ENCODE data around the gene MAGI1. TPM values are rescaled to one million over a fixed set of nuclear protein-coding genes. Genes with fewer than 3 reads are reported as not detected.

Gene MAGI1
- total RNA-seq, 1 donor from 2014 or later: 10.8 TPM

DNA sequence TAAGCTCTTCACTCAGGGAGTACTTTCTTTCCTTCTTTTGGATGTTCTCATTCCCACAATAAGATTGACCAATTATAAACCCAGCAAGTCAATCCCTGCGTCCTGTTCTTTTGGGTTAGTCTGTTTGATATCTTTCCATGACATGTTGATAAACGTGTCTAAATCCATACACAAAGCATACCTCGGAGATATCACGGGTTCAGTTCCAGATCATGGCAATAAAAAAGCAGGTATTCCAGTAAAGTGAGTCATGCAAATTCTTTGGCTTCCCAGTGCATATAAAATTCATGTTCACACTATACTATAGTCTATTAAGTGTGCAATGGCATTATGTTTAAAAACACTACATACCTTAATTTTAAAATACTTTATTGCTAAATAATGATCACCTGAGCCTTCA lies 667.7 kb downstream of the MAGI1 start:
- Mint-ChIP-seq H3K4me3 (ENCODE audit: low read depth) (no peak overlapping the region), H3K27me3 (ENCODE audit: low read depth) (no peaks in the 10 kb centered on the region), H3K9me3 (peaks cover 6% of the 10 kb centered on the region), H3K27ac (no peak overlapping the region), H3K36me3 (ENCODE audit: low read depth) (no peaks in the 10 kb centered on the region), H3K4me1 (ENCODE audit: low read depth) (no peaks in the 10 kb centered on the region)
- DNase-seq (ENCODE audit: low spot score): no peak
- intact Hi-C loops (cut with micrococcal nuclease): no loop called here

DNA sequence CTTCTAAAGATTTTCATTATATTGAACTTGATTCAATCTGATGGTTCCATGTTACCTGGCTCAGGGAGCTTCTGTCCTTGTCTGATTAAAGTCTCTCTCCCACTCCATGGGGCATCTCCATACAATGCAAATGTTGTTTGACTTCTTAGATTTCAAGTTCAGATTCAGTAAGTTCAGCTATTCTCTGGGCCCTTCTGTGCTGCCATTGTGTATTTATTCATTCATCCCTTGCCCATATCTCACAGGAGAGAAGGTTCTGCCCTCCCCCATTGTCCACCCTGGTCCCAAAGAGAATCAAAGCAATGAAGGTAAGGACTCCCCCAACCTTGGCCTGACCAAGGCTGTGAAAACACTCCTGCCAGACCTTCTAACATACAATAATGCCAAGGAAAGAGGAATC lies 669.9 kb downstream of the MAGI1 start:
- Mint-ChIP-seq H3K4me1 (ENCODE audit: low read depth) (no peaks in the 10 kb centered on the region), H3K27ac (no peak overlapping the region), H3K27me3 (ENCODE audit: low read depth) (no peaks in the 10 kb centered on the region), H3K9me3 (peaks cover 6% of the 10 kb centered on the region), H3K36me3 (ENCODE audit: low read depth) (no peaks in the 10 kb centered on the region), H3K4me3 (ENCODE audit: low read depth) (no peak overlapping the region)
- no peak for DNase-seq (ENCODE audit: low spot score)
- intact Hi-C loops (cut with micrococcal nuclease): no loop called here

DNA sequence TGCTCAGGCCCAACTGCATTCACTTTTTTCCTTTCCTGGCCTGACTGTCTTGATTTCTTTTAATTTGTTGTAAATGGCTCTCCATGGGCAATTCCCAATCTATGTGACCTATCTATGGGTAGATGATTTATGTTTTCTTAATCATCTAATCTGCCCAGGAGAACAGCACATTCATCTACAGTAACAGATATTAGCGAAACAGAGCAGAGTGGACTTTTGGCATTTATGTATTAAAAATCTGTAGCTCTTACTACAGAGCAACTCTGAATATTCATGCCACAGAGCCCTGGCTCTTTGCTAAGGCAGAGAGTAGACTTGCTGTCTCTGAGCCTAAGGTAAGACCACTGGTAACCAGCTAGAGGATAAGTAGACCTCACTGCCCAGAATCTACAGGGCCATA lies 676.0 kb downstream of the MAGI1 start:
- Mint-ChIP-seq H3K27ac (no peak overlapping the region), H3K36me3 (ENCODE audit: low read depth) (no peaks in the 10 kb centered on the region), H3K9me3 (no peaks in the 10 kb centered on the region), H3K27me3 (ENCODE audit: low read depth) (no peaks in the 10 kb centered on the region), H3K4me1 (ENCODE audit: low read depth) (no peaks in the 10 kb centered on the region), H3K4me3 (ENCODE audit: low read depth) (no peak overlapping the region)
- intact Hi-C loops (cut with micrococcal nuclease): no loop called here
- DNase-seq (ENCODE audit: low spot score): no peak

- Mint-ChIP-seq H3K27ac (no peak overlapping the region), H3K9me3 (no peaks in the 10 kb centered on the region), H3K27me3 (ENCODE audit: low read depth) (peaks cover 8% of the 10 kb centered on the region), H3K4me3 (ENCODE audit: low read depth) (no peak overlapping the region), H3K4me1 (ENCODE audit: low read depth) (no peaks in the 10 kb centered on the region), H3K36me3 (ENCODE audit: low read depth) (no peaks in the 10 kb centered on the region)
- no peak for DNase-seq (ENCODE audit: low spot score)
- intact Hi-C loops (cut with micrococcal nuclease): no loop called here
Observed at GRCh38 chr3:65361448-65361847, 677.3 kb downstream of the MAGI1 start.

DNA sequence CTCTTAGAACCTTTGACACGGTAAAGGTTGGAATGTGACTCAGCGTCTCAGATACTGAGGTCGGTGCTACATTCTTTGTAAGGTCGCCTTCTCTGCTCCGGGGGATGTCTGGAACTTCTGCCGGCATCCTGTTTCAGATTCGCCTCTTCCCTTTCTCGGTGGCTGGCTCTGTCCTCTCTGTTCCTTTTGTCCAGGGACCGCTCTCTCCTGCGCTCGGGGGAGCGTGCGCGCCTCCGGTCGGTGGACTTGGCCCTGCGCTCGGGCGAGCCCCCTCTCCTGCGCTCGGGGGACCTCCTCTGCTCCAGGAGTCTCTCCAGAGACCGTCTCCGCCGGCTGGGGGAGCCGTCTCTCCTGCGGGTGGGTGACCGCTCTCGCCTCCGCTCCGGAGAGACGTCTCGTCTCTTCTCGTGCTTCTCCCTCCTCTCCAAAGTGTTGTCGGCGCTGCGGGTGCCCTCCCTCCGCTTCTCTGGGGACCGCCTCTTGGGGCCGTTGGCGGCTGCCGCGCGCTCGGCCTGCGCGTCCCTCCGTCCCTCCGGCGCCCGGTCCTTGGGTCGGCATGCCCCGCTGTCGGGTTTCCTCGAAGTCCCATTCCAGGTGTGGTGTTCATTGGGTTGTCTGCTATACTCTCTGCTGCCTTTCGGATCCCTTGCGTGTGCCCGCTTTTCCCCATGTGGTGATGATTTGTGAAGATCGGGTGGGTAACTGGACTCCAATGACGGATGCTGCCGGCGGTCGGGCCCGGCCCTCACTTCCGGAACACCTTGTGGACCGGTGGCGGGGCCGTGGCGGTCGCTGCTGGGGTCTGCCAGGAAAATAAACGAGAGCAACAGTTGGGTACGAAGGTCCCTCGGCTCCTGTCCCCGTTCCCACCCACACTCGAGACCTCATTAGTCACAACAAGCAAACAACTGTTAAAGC lies 682.1 kb downstream of the MAGI1 start:
- no peaks in the 10 kb centered on the region for H3K36me3 Mint-ChIP-seq (ENCODE audit: low read depth)
- no peak overlapping the region for H3K27ac Mint-ChIP-seq
- H3K4me1 Mint-ChIP-seq (ENCODE audit: low read depth): no peaks in the 10 kb centered on the region
- peaks cover 11% of the 10 kb centered on the region for H3K27me3 Mint-ChIP-seq (ENCODE audit: low read depth)
- no peaks in the 10 kb centered on the region for H3K9me3 Mint-ChIP-seq
- DNase-seq (ENCODE audit: low spot score): no peak
- no peak overlapping the region for H3K4me3 Mint-ChIP-seq (ENCODE audit: low read depth)
- intact Hi-C loops (cut with micrococcal nuclease): no loop called here

GRCh38 chr3:65354880-65355279 lies 683.8 kb downstream of the MAGI1 start:
- no peak overlapping the region for H3K4me3 Mint-ChIP-seq (ENCODE audit: low read depth)
- intact Hi-C loops (cut with micrococcal nuclease): no loop called here
- no peak for DNase-seq (ENCODE audit: low spot score)
- H3K36me3 Mint-ChIP-seq (ENCODE audit: low read depth): no peaks in the 10 kb centered on the region
- no peaks in the 10 kb centered on the region for H3K4me1 Mint-ChIP-seq (ENCODE audit: low read depth)
- H3K27me3 Mint-ChIP-seq (ENCODE audit: low read depth): peaks cover 11% of the 10 kb centered on the region
- H3K27ac Mint-ChIP-seq: no peak overlapping the region
- H3K9me3 Mint-ChIP-seq: no peaks in the 10 kb centered on the region

- Mint-ChIP-seq H3K36me3 (ENCODE audit: low read depth) (no peaks in the 10 kb centered on the region), H3K27me3 (ENCODE audit: low read depth) (peaks cover 11% of the 10 kb centered on the region), H3K27ac (no peak overlapping the region), H3K4me1 (ENCODE audit: low read depth) (no peaks in the 10 kb centered on the region), H3K9me3 (no peaks in the 10 kb centered on the region), H3K4me3 (ENCODE audit: low read depth) (no peak overlapping the region)
- intact Hi-C loops (cut with micrococcal nuclease): no loop called here
- DNase-seq (ENCODE audit: low spot score): no peak
Observed at GRCh38 chr3:65352951-65353350, 685.8 kb downstream of the MAGI1 start.

GRCh38 chr3:65351753-65352152 lies 687.0 kb downstream of the MAGI1 start:
- no peak overlapping the region for H3K4me3 Mint-ChIP-seq (ENCODE audit: low read depth)
- no peaks in the 10 kb centered on the region for H3K9me3 Mint-ChIP-seq
- intact Hi-C loops (cut with micrococcal nuclease): no loop called here
- no peaks in the 10 kb centered on the region for H3K36me3 Mint-ChIP-seq (ENCODE audit: low read depth)
- peaks cover 6% of the 10 kb centered on the region for H3K27me3 Mint-ChIP-seq (ENCODE audit: low read depth)
- DNase-seq (ENCODE audit: low spot score): no peak
- no peak overlapping the region for H3K27ac Mint-ChIP-seq
- H3K4me1 Mint-ChIP-seq (ENCODE audit: low read depth): no peaks in the 10 kb centered on the region

DNA sequence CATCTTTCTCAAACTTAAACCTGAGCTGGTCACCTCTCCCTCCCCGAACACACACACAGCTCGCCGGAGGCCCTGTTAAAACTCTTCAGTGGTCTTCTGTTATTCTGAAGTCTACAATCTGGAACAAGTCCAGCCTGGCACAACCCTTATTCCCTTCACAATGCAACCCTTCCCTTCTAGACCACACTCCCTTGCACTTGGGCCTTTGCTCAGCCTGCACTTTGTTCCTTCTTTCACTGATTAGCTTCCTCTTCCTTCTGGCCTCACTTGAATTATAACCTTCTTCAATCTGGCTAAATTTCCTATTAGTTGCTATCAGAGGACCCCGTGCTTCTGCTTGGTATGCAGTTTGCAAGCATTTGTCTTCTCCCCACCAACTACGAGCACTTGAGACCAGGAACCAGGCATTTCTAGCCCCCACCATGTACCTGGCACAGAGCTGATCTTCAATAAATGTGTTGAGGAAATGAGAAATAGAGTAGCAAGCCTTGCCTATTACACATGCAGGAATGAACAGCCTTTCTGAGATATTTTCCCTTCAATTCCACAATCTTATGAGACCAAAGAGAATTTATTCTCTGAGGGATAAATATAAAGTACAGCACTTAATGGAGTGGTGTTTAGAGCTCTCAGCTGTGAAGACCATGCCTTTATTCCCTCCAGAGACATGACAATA lies 687.8 kb downstream of the MAGI1 start:
- no peak overlapping the region for H3K27ac Mint-ChIP-seq
- intact Hi-C loops (cut with micrococcal nuclease): no loop called here

GRCh38 chr3:65348398-65348995 lies 690.2 kb downstream of the MAGI1 start:
- H3K27ac Mint-ChIP-seq: no peak overlapping the region
- H3K9me3 Mint-ChIP-seq: no peaks in the 10 kb centered on the region
- no peaks in the 10 kb centered on the region for H3K36me3 Mint-ChIP-seq (ENCODE audit: low read depth)
- DNase-seq (ENCODE audit: low spot score): no peak
- intact Hi-C loops (cut with micrococcal nuclease): no loop called here
- no peaks in the 10 kb centered on the region for H3K27me3 Mint-ChIP-seq (ENCODE audit: low read depth)
- H3K4me3 Mint-ChIP-seq (ENCODE audit: low read depth): no peak overlapping the region
- no peaks in the 10 kb centered on the region for H3K4me1 Mint-ChIP-seq (ENCODE audit: low read depth)

More for the DNA sequence above, 687.8 kb downstream of the MAGI1 start:
- H3K9me3 Mint-ChIP-seq: no peaks in the 10 kb centered on the region
- no peak for DNase-seq (ENCODE audit: low spot score)
- no peaks in the 10 kb centered on the region for H3K4me1 Mint-ChIP-seq (ENCODE audit: low read depth)
- no peaks in the 10 kb centered on the region for H3K27me3 Mint-ChIP-seq (ENCODE audit: low read depth)
- no peak overlapping the region for H3K4me3 Mint-ChIP-seq (ENCODE audit: low read depth)
- no peaks in the 10 kb centered on the region for H3K36me3 Mint-ChIP-seq (ENCODE audit: low read depth)

DNA sequence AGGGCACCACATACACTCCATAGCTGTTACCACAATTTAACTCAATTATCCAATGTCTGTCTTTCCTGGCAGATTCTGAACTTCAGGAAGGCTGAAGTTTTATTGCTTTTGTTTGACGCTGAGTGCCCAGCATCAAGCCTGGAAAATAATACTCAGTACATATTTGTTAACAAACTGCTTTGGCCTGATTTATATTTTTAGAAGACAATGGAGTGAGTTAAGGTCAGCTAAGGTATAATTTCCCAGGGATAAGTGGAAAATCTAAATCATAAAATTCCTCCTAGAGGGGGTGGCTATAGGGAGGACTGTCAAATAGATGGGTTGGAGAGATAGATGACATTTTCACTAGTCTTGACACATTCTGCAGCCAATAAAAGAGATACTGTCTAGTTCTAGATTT lies 691.6 kb downstream of the MAGI1 start:
- intact Hi-C loops (cut with micrococcal nuclease): no loop called here
- H3K27me3 Mint-ChIP-seq (ENCODE audit: low read depth): no peaks in the 10 kb centered on the region
- no peaks in the 10 kb centered on the region for H3K4me1 Mint-ChIP-seq (ENCODE audit: low read depth)
- no peak for DNase-seq (ENCODE audit: low spot score)
- H3K9me3 Mint-ChIP-seq: no peaks in the 10 kb centered on the region
- H3K4me3 Mint-ChIP-seq (ENCODE audit: low read depth): no peak overlapping the region
- H3K27ac Mint-ChIP-seq: no peak overlapping the region
- H3K36me3 Mint-ChIP-seq (ENCODE audit: low read depth): no peaks in the 10 kb centered on the region

DNA sequence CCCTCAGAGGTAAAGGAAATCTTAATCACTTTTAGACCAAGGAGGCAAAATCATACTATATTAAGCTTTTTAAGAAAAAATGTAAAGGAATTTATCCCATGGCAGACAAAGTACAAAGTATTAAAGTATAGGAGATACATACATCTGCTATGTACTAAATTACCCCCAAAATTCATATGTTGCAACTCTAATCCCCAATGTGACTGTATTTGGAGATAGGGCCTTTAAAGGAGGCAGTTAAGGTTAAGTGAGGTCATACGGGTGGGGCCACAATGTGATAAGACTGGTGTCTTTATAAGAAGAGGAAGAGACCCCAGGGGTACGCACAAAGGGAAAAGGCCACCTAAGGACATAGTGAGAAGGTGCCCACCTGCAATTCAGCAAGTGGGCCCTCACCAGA lies 693.9 kb downstream of the MAGI1 start:
- DNase-seq (ENCODE audit: low spot score): no peak
- no peaks in the 10 kb centered on the region for H3K27me3 Mint-ChIP-seq (ENCODE audit: low read depth)
- no peaks in the 10 kb centered on the region for H3K9me3 Mint-ChIP-seq
- no peaks in the 10 kb centered on the region for H3K4me1 Mint-ChIP-seq (ENCODE audit: low read depth)
- no peak overlapping the region for H3K4me3 Mint-ChIP-seq (ENCODE audit: low read depth)
- intact Hi-C loops (cut with micrococcal nuclease): no loop called here
- no peak overlapping the region for H3K27ac Mint-ChIP-seq
- H3K36me3 Mint-ChIP-seq (ENCODE audit: low read depth): no peaks in the 10 kb centered on the region

DNA sequence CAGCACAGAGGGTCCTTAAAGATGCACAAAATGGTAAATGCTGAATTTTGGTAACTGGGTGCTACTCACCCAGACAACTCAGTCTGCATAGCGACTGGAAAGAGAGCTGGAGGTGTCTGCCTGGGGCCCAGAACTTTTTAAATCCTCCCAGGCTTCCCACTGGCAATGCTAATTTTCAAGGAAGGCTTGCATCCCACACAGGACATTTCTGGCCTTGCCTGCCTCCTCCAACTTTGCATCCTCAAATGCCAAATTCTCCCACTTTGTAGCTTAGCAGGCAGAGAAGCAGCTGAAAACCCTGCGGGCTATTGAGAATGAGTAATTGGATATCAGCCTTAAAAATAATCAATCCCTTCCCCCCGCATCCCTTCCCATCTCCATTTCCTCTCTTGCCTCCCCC lies 694.3 kb downstream of the MAGI1 start:
- intact Hi-C loops (cut with micrococcal nuclease): no loop called here
- Mint-ChIP-seq H3K36me3 (ENCODE audit: low read depth) (no peaks in the 10 kb centered on the region), H3K9me3 (no peaks in the 10 kb centered on the region), H3K4me3 (ENCODE audit: low read depth) (no peak overlapping the region), H3K27me3 (ENCODE audit: low read depth) (no peaks in the 10 kb centered on the region), H3K4me1 (ENCODE audit: low read depth) (no peaks in the 10 kb centered on the region), H3K27ac (no peak overlapping the region)
- DNase-seq (ENCODE audit: low spot score): no peak
